Spleen (tissue), 11 donors: ENCODE results near the gene NIP7. TPM values are rescaled to one million over a fixed set of nuclear protein-coding genes. Genes with fewer than 3 reads are reported as not detected.

ENCODE experiments used
- DNase-seq: peaks from one replicate; pipeline ENCODE4 v3.0.0-alpha.2; 2020
- H3K27ac ChIP-seq, 8 donors: fragments of 200-600 bp; sonication (generic) in 7 of 8; 1 replicate in 4 of 8; 2 replicates in 4 of 8; pipeline versions ENCODE4 v1.5.0 to v1.8.0; 2016 to 2021; ENCODE audit warnings: inconsistent platforms in 4 of 8, mild to moderate bottlenecking in 4 of 8, moderate library complexity in 1 of 8
- H3K27me3 ChIP-seq, 7 donors: fragments of 200-600 bp; sonication (generic) in 6 of 7; replicated peaks in 1 of 7; 1 replicate in 4 of 7; 2 replicates in 3 of 7; pipeline versions ENCODE4 v1.5.0 to v1.8.0; 2016 to 2021; ENCODE audit warnings: inconsistent platforms in 3 of 7, mild to moderate bottlenecking in 1 of 7
- H3K36me3 ChIP-seq, 6 donors: fragments of 200-600 bp; sonication (generic) in 5 of 6; 1 replicate in 4 of 6; 2 replicates in 2 of 6; pipeline versions ENCODE4 v1.5.0 to v1.8.0; 2016 to 2021; ENCODE audit warnings: inconsistent platforms in 2 of 6
- H3K4me1 ChIP-seq, 6 donors: fragments of 200-600 bp; sonication (generic) in 5 of 6; 1 replicate in 3 of 6; 2 replicates in 3 of 6; pipeline versions ENCODE4 v1.5.0 to v1.8.0; 2016 to 2021; ENCODE audit warnings: inconsistent platforms in 3 of 6
- H3K4me3 ChIP-seq, 8 donors: fragments of 200-600 bp; sonication (generic) in 7 of 8; 1 replicate in 4 of 8; 2 replicates in 4 of 8; pipeline versions ENCODE4 v1.5.0 to v1.8.0; 2016 to 2021; ENCODE audit warnings: inconsistent platforms in 4 of 8, mild to moderate bottlenecking in 4 of 8, moderate library complexity in 2 of 8
- H3K9me3 ChIP-seq, 8 donors: fragments of 200-600 bp; sonication (generic) in 7 of 8; 1 replicate in 4 of 8; 2 replicates in 4 of 8; pipeline versions ENCODE4 v1.5.0 to v1.8.0; 2016 to 2021; ENCODE audit warnings: inconsistent platforms in 4 of 8
- CTCF ChIP-seq, 11 experiments: fragments of 200-600 bp in 7 of 11; fragments of 450-650 bp in 4 of 11; sonication (generic) in 4 of 11; IDR thresholded peaks in 8 of 11; conservative IDR thresholded peaks in 3 of 11; 1 replicate in 7 of 11; 2 replicates in 4 of 11; pipeline versions ENCODE4 v1.4.0 to v1.8.0; 2016 to 2021; ENCODE audit warnings: antibody characterized with exemption in 11 of 11, inconsistent platforms in 4 of 11, mild to moderate bottlenecking in 1 of 11
- POLR2A ChIP-seq, 3 donors: fragments of 450-650 bp; IDR thresholded peaks; one replicate each; pipeline ENCODE4 v1.5.1; 2017; ENCODE audit warnings: antibody characterized with exemption in 3 of 3, mild to moderate bottlenecking in 1 of 3
- POLR2AphosphoS5 ChIP-seq, 3 donors: sonication (generic); formaldehyde crosslinking; IDR thresholded peaks; one replicate each; pipeline ENCODE4 v1.5.1; 2017; ENCODE audit warnings: antibody characterized with exemption in 3 of 3
- WGBS, 5 donors: extraction: QIAGEN DNeasy Blood & Tissue Kit in 3 of 5; methylation state at CpG; one replicate each; pipeline versions ENCODE4 v1.1.5 to v1.1.7; 2013 to 2018; 5-methylcytosine and 5-hydroxymethylcytosine counted together
- intact Hi-C: fragments of 100-400 bp; cut with DNase I; formaldehyde crosslinking; loops from one replicate; pipeline ENCODE4 v1.15.0; 2023; ENCODE audit warnings: low total_unique reads
- polyA plus RNA-seq, 3 donors: library from polyadenylated mRNA; stranded (reverse); fragments of 200-250 nt; gene quantifications; one replicate each; pipeline ENCODE4 v1.2.1, GENCODE V29; 2013
- total RNA-seq, 7 donors: library from RNA; depleted of rRNA in 3 of 7; stranded (reverse); fragments of >200 nt in 3 of 7; fragmentation: NEBNext Ultra II Directional in 4 of 7; extraction: Animal tissue kit (Norgen Biotek cat#: 25700) in 4 of 7; gene quantifications; one replicate each; pipeline versions ENCODE4 v1.1.0 to v1.2.1, GENCODE V29; 2016 to 2021
- donor health status: healthy with polysubstance abuse.
- donor health status: DM: no; HTN: no; CAD: no; lungs with moderate emphysema.
- donor health status: DM: no; HTN: no; CAD: no.
- donor health status: Bipolar disorder and iron deficiency.
- donor health status: healthy.
- donor health status: DM: no; HTN: no; CAD: no.
- donor health status: DM: yes; HTN: yes; CAD: no.

NIP7 gene
- total and polyA plus RNA-seq, 10 donors: 10.2 to 25.0 (median 18.8) TPM

- Histone ChIP-seq H3K4me3 (no peak overlapping the region), H3K27me3 (no peaks in the 10 kb centered on the region), H3K27ac (no peak overlapping the region), H3K9me3 (no peaks in the 10 kb centered on the region), H3K36me3 (peaks cover 11 to 66% (median 46%) of the 10 kb centered on the region in 6 donors), H3K4me1 (peaks cover 11 to 54% (median 32%) of the 10 kb centered on the region in 6 donors)
- TF ChIP-seq POLR2A (IDR thresholded peaks at IDR 0.05): no peak
- TF ChIP-seq POLR2AphosphoS5 (IDR thresholded peaks at IDR 0.05): no peak
- no peak for TF ChIP-seq CTCF (IDR thresholded peaks at IDR 0.05 in 8 of 11, conservative IDR thresholded peaks at IDR 0.05 in 3 of 11)
- intact Hi-C loops: no loop called here
- DNase-seq: no peak
- 87 to 95% (median 94%) methylated on average over 11 of the region's 11 CpGs for WGBS, 5 donors
These were observed 25.0 kb upstream of the NIP7 start for GRCh38 chr16:69314534-69314933.

- no peak overlapping the region for H3K4me3 ChIP-seq
- no peaks in the 10 kb centered on the region for H3K27me3 ChIP-seq
- H3K4me1 ChIP-seq: peaks cover 11 to 48% (median 27%) of the 10 kb centered on the region in 6 donors
- DNase-seq: no peak
- H3K9me3 ChIP-seq: no peaks in the 10 kb centered on the region
- no peak for TF ChIP-seq POLR2A (IDR thresholded peaks at IDR 0.05)
- no peak for TF ChIP-seq CTCF (IDR thresholded peaks at IDR 0.05 in 8 of 11, conservative IDR thresholded peaks at IDR 0.05 in 3 of 11)
- TF ChIP-seq POLR2AphosphoS5 (IDR thresholded peaks at IDR 0.05): no peak
- H3K36me3 ChIP-seq: peaks cover 20 to 77% (median 58%) of the 10 kb centered on the region in 6 donors
- peak overlapping the region in 1 of 8 donors; percentile 58 for H3K27ac ChIP-seq
- intact Hi-C loops: no loop called here
- 88 to 93% (median 89%) methylated on average over 29 to 30 of the region's 30 CpGs for WGBS, 5 donors
These were observed 23.9 kb upstream of the NIP7 start for GRCh38 chr16:69315486-69316311.

- H3K4me1 ChIP-seq: peaks cover 11 to 45% (median 26%) of the 10 kb centered on the region in 6 donors
- WGBS, 5 donors: 92 to 98% (median 94%) methylated on average over 17 of the region's 17 CpGs
- intact Hi-C loops: no loop called here
- H3K4me3 ChIP-seq: no peak overlapping the region
- H3K27ac ChIP-seq: peak overlapping the region in 3 of 8 donors; percentile 15 to 58 (median 55)
- H3K9me3 ChIP-seq: no peaks in the 10 kb centered on the region
- DNase-seq: no peak
- H3K27me3 ChIP-seq: no peaks in the 10 kb centered on the region
- peaks cover 25 to 87% (median 67%) of the 10 kb centered on the region in 6 donors for H3K36me3 ChIP-seq
- TF ChIP-seq POLR2AphosphoS5 (IDR thresholded peaks at IDR 0.05) (peak in 1 of 3 donors; percentile 24), POLR2A (IDR thresholded peaks at IDR 0.05) (no peak)
These were observed 23.0 kb upstream of the NIP7 start for GRCh38 chr16:69316595-69317034.

- DNase-seq: no peak
- H3K4me3 ChIP-seq: no peak overlapping the region
- H3K27ac ChIP-seq: peak overlapping the region in 1 of 8 donors; percentile 4
- no peaks in the 10 kb centered on the region for H3K9me3 ChIP-seq
- peaks cover 0 to 32% (median 9%) of the 10 kb centered on the region in 6 donors for H3K4me1 ChIP-seq
- peaks cover 25 to 100% (median 84%) of the 10 kb centered on the region in 6 donors for H3K36me3 ChIP-seq
- WGBS, 5 donors: 95 to 97% (median 96%) methylated on average over 29 to 30 of the region's 30 CpGs
- H3K27me3 ChIP-seq: no peaks in the 10 kb centered on the region
- intact Hi-C loops: no loop called here
- TF ChIP-seq POLR2AphosphoS5 (IDR thresholded peaks at IDR 0.05): no peak
- no peak for TF ChIP-seq CTCF (IDR thresholded peaks at IDR 0.05 in 8 of 11, conservative IDR thresholded peaks at IDR 0.05 in 3 of 11)
- no peak for TF ChIP-seq POLR2A (IDR thresholded peaks at IDR 0.05)
These were observed 21.2 kb upstream of the NIP7 start for GRCh38 chr16:69318177-69318910.
